GM21619 (cell line): ENCODE measurements around the gene HLA-DOB.
A peak's percentile ranks its signal among the peaks of the same experiment; 100 is the strongest.

Experiments used
- ATAC-seq: cut with Tn5 transposase; IDR thresholded peaks from one replicate; pipeline ENCODE4 v1.9.1; 2021; ENCODE audit not compliant: unreplicated experiment

The HLA-DOB gene

GRCh38 chr6:32843979-32844838, 27.4 kb upstream of the HLA-DOB start, which contains the start of gene PSMB8:
Gene PSMB8, minus strand, starts transcription at chr6:32844047. Its CDS starts 51 bp downstream, at chr6:32843996.
- peak; percentile 59 for ATAC-seq

- ATAC-seq, result no peak
These were observed 26.7 kb upstream of the HLA-DOB start for GRCh38 chr6:32843331-32843978.

GRCh38 chr6:32842690-32843089, 25.9 kb upstream of the HLA-DOB start:
- no peak for ATAC-seq

- ATAC-seq, result no peak
These were observed 25.3 kb upstream of the HLA-DOB start for GRCh38 chr6:32842021-32842650.

- no peak for ATAC-seq
These were observed 23.9 kb upstream of the HLA-DOB start for GRCh38 chr6:32840604-32841246.

GRCh38 chr6:32839356-32839755, 22.6 kb upstream of the HLA-DOB start:
- no peak for ATAC-seq

GRCh38 chr6:32838114-32838958, 21.5 kb upstream of the HLA-DOB start, which contains the start of gene TAP2:
Gene TAP2, minus strand, starts transcription at chr6:32838739. Its CDS starts 506 bp downstream, at chr6:32838233.
- ATAC-seq, result peak; percentile 69

- no peak for ATAC-seq
These were observed 20.9 kb upstream of the HLA-DOB start for GRCh38 chr6:32837651-32838113.

GRCh38 chr6:32836873-32837272, 20.1 kb upstream of the HLA-DOB start:
- no peak for ATAC-seq

- no peak for ATAC-seq
These were observed 18.5 kb upstream of the HLA-DOB start for GRCh38 chr6:32835167-32835893.

- no peak for ATAC-seq
These were observed 16.9 kb upstream of the HLA-DOB start for GRCh38 chr6:32833664-32834063.

GRCh38 chr6:32832535-32832934, 15.7 kb upstream of the HLA-DOB start:
- no peak for ATAC-seq

GRCh38 chr6:32830936-32831335, 14.1 kb upstream of the HLA-DOB start:
- no peak for ATAC-seq

GRCh38 chr6:32830017-32830416, 13.2 kb upstream of the HLA-DOB start:
- ATAC-seq, result no peak

- no peak for ATAC-seq
These were observed 12.7 kb upstream of the HLA-DOB start for GRCh38 chr6:32829495-32829894.

GRCh38 chr6:32827025-32827424, 10.2 kb upstream of the HLA-DOB start:
- ATAC-seq, result no peak

- no peak for ATAC-seq
These were observed 9.2 kb upstream of the HLA-DOB start for GRCh38 chr6:32825966-32826365.

GRCh38 chr6:32819729-32820128, 2.9 kb upstream of the HLA-DOB start:
- ATAC-seq, result no peak

GRCh38 chr6:32818867-32819266, 2.1 kb upstream of the HLA-DOB start:
- ATAC-seq, result no peak
